Endothelial cell of umbilical vein (primary cell): ENCODE results near the gene COX6B1. TPM values are rescaled to one million over a fixed set of nuclear protein-coding genes. Genes with fewer than 3 reads are reported as not detected.

Experiments used
- BruUV-seq: library from RNA; stranded (reverse); fragments of 400-500 nt; replicated peaks from 2 replicates; lab custom pipeline; 2021; lab: Mats Ljungman, UMichigan
- CTCF ChIA-PET: fragments of 300-600, 350-600 bp; sonication (Branson Sonifier 250); formaldehyde crosslinking; loops from one replicate; lab custom pipeline; 2021; ENCODE audit warnings: antibody characterized with exemption, inconsistent platforms; lab: Charles Lee
- POLR2A ChIA-PET: fragments of 300-600, 350-600 bp; sonication (Branson Sonifier 250); formaldehyde crosslinking; loops from one replicate; lab custom pipeline; 2021; ENCODE audit warnings: antibody characterized with exemption, inconsistent platforms; lab: Charles Lee
- DNase-seq: peaks from one replicate; pipeline ENCODE4 v3.0.0-alpha.2; 2011; ENCODE audit warnings: low read depth, low spot score
- FAIRE-seq: peaks from 2 replicates; lab custom pipeline; 2011; peaks lifted over from hg19 to GRCh38; lab: Jason Lieb, UNC
- H2AFZ ChIP-seq: 2 replicates; pipeline ENCODE4 v1.6.0; 2012; ENCODE audit warnings: low read depth, low read length, control low read depth, inconsistent platforms
- H3K27ac ChIP-seq: 2 replicates; pipeline ENCODE4 v1.5.1; 2011; ENCODE audit warnings: low read depth, mild to moderate bottlenecking, control low read depth, low read length, moderate library complexity; ENCODE audit not compliant: insufficient read depth
- H3K27me3 ChIP-seq, 2 experiments: 2 replicates each; pipeline versions ENCODE4 v1.6.0 to v1.6.1; 2011; ENCODE audit warnings: low read length in 2 of 2, mixed read lengths in 1 of 2; ENCODE audit not compliant: control insufficient read depth in 2 of 2, insufficient read depth in 2 of 2
- H3K36me3 ChIP-seq, 2 experiments: 2 replicates in 1 of 2; 3 replicates in 1 of 2; pipeline ENCODE4 v1.5.1; 2011; ENCODE audit warnings: low read length in 2 of 2, mild to moderate bottlenecking in 1 of 2, moderate library complexity in 1 of 2; ENCODE audit not compliant: control insufficient read depth in 2 of 2, insufficient read depth in 2 of 2; ENCODE audit errors: extremely low read depth in 1 of 2
- H3K4me1 ChIP-seq: 3 replicates; pipeline ENCODE4 v1.5.1; 2011; ENCODE audit warnings: mild to moderate bottlenecking, low read length; ENCODE audit not compliant: control insufficient read depth, insufficient read depth; ENCODE audit errors: extremely low read depth
- H3K4me2 ChIP-seq: 2 replicates; pipeline ENCODE4 v1.6.1; 2011; ENCODE audit warnings: low read length, control low read depth, mixed read lengths; ENCODE audit not compliant: insufficient read depth
- H3K4me3 ChIP-seq, 3 experiments: fragments of 200-600 bp in 1 of 3; sonication (generic), shearing (Covaris generic) in 1 of 3; replicated peaks in 1 of 3; 2 replicates each; pipeline ENCODE4 v1.5.1; 2011 to 2016; ENCODE audit warnings: control low read depth in 3 of 3, low read length in 3 of 3, mild to moderate bottlenecking in 2 of 3, inconsistent platforms in 1 of 3, low read depth in 1 of 3, moderate library complexity in 1 of 3; ENCODE audit not compliant: insufficient read depth in 1 of 3
- H3K79me2 ChIP-seq: 2 replicates; pipeline ENCODE4 v1.6.0; 2012; ENCODE audit warnings: low read length, inconsistent platforms; ENCODE audit not compliant: control insufficient read depth, insufficient read depth
- H3K9ac ChIP-seq: replicated peaks from 2 replicates; pipeline ENCODE3; 2011; ENCODE audit warnings: low read length, control low read depth; ENCODE audit not compliant: insufficient read depth; ENCODE audit errors: extremely low read depth
- H3K9me1 ChIP-seq: replicated peaks from 3 replicates; pipeline ENCODE4 v1.6.0; 2011; ENCODE audit warnings: mild to moderate bottlenecking, low read length; ENCODE audit not compliant: control insufficient read depth, insufficient read depth; ENCODE audit errors: extremely low read depth
- H3K9me3 ChIP-seq: replicated peaks from 2 replicates; pipeline ENCODE4 v1.5.1; 2012; ENCODE audit warnings: low read length, inconsistent platforms; ENCODE audit not compliant: control insufficient read depth, insufficient read depth
- H4K20me1 ChIP-seq: replicated peaks from 2 replicates; pipeline ENCODE3; 2011; ENCODE audit warnings: mild to moderate bottlenecking, low read length; ENCODE audit not compliant: control insufficient read depth, insufficient read depth; ENCODE audit errors: extremely low read depth
- EZH2 ChIP-seq: IDR thresholded peaks from 2 replicates; pipeline ENCODE4 v1.6.1; 2012; ENCODE audit warnings: borderline replicate concordance, low read depth, mild to moderate bottlenecking, moderate library complexity, low read length, inconsistent platforms; ENCODE audit not compliant: severe bottlenecking
- GATA2 ChIP-seq: IDR thresholded peaks from 2 replicates; pipeline ENCODE4 v1.7.0; 2011; ENCODE audit warnings: low read depth, mild to moderate bottlenecking, moderate library complexity, mixed read lengths, low read length; ENCODE audit not compliant: insufficient read length, insufficient read depth
- MYC ChIP-seq: IDR thresholded peaks from one replicate; pipeline ENCODE4 v1.6.1; 2011; ENCODE audit warnings: mild to moderate bottlenecking, low read depth, low read length
- POLR2AphosphoS5 ChIP-seq: IDR thresholded peaks from 2 replicates; pipeline ENCODE4 v1.6.1; 2012; ENCODE audit warnings: low read depth, mild to moderate bottlenecking, control low read depth, low read length, moderate library complexity; ENCODE audit not compliant: insufficient read depth
- dilution Hi-C: fragments of 300-500 bp; cut with MboI; formaldehyde crosslinking; loops from one replicate; pipeline ENCODE4 v1.15.0; 2019; ENCODE audit warnings: low sequenced_read_pairs; ENCODE audit not compliant: extremely low pct_ligation_motif_present
- intact Hi-C: fragments of 100-400 bp; cut with micrococcal nuclease; formaldehyde crosslinking; loops from one replicate; pipeline ENCODE4 v1.10.0; 2022
- polyA plus RNA-seq, 4 experiments: library from polyadenylated mRNA; depleted of rRNA in 3 of 4; stranded (reverse) in 3 of 4; unstranded in 1 of 4; fragments of >200 nt; gene quantifications; 2 replicates each; pipeline versions ENCODE4 v1.2.1 to v1.2.3, GENCODE V29; 2011 to 2012; ENCODE audit warnings: missing spikeins in 1 of 4
- total RNA-seq: library from RNA; stranded (reverse); gene quantifications from 2 replicates; pipeline ENCODE4 v1.2.3, GENCODE V29; 2021
- TF ChIP-seq, protein P1 (sequence below): IDR thresholded peaks from 2 replicates; pipeline ENCODE4 v1.6.1; 2011; ENCODE audit not compliant: insufficient read depth, insufficient read length
- TF ChIP-seq, protein P2 (sequence below), 2 donors: IDR thresholded peaks; 1 replicate in 1 of 2; 2 replicates in 1 of 2; pipeline ENCODE4 v1.5.1; 2011; ENCODE audit warnings: low read length in 2 of 2, mild to moderate bottlenecking in 2 of 2, moderate library complexity in 2 of 2, control low read depth in 1 of 2, inconsistent platforms in 1 of 2, low read depth in 1 of 2; ENCODE audit not compliant: insufficient read depth in 1 of 2; ENCODE audit errors: extremely low read depth in 1 of 2

COX6B1 gene
- total and polyA plus RNA-seq, 2 donors (not counting 3 experiments of a cell fraction or from before 2014, with no cell fraction given), result 327 to 692 TPM

DNA sequence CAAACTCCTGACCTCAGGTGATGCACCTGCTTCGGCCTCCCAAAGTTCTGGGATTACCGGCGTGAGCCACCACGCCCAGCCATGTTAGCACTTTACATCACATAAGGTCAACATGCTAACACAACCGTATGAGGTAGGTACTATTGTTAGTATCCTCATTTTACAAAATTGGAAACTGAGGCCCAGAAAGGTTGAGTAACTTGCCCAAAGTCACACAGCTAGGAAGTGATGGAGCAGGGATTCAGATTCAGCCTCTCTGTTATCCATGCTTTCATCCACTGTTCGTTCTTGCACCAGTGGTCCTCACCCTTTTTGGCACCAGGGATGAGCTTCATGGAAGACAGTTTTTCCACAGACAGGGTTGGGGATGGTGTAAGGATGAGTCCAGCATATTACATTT, 8.6 kb downstream of the COX6B1 start:
- H3K9me3 ChIP-seq, result no peaks in the 10 kb centered on the region
- no peak overlapping the region for H3K4me2 ChIP-seq
- intact Hi-C loops (no loop called here), dilution Hi-C loops (no loop called here)
- no peaks in the 10 kb centered on the region for H3K4me1 ChIP-seq
- H3K27ac ChIP-seq, result no peak overlapping the region
- no peaks in the 10 kb centered on the region for H3K9me1 ChIP-seq
- no TSS peak for BruUV-seq
- no peaks in the 10 kb centered on the region for H4K20me1 ChIP-seq
- H3K9ac ChIP-seq, result no peak overlapping the region
- FAIRE-seq, result no peak
- no peak for DNase-seq
- H3K36me3 ChIP-seq, result peaks cover 9 to 19% of the 10 kb centered on the region in 2 experiments
- no peaks in the 10 kb centered on the region for H3K79me2 ChIP-seq
- no peak for TF ChIP-seq GATA2
- TF ChIP-seq, protein P1, sequence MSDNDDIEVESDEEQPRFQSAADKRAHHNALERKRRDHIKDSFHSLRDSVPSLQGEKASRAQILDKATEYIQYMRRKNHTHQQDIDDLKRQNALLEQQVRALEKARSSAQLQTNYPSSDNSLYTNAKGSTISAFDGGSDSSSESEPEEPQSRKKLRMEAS, result no peak
- TF ChIP-seq, protein P2, sequence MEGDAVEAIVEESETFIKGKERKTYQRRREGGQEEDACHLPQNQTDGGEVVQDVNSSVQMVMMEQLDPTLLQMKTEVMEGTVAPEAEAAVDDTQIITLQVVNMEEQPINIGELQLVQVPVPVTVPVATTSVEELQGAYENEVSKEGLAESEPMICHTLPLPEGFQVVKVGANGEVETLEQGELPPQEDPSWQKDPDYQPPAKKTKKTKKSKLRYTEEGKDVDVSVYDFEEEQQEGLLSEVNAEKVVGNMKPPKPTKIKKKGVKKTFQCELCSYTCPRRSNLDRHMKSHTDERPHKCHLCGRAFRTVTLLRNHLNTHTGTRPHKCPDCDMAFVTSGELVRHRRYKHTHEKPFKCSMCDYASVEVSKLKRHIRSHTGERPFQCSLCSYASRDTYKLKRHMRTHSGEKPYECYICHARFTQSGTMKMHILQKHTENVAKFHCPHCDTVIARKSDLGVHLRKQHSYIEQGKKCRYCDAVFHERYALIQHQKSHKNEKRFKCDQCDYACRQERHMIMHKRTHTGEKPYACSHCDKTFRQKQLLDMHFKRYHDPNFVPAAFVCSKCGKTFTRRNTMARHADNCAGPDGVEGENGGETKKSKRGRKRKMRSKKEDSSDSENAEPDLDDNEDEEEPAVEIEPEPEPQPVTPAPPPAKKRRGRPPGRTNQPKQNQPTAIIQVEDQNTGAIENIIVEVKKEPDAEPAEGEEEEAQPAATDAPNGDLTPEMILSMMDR (IDR thresholded peaks at IDR 0.05; ENCODE audit: extremely low read depth in 1 of 2, insufficient read depth in 1 of 2, low read depth in 1 of 2, low read length in 2 of 2), result no peak
- TF ChIP-seq POLR2AphosphoS5, result no peak
- TF ChIP-seq EZH2, result no peak
- no peak for TF ChIP-seq MYC
- no peak overlapping the region for H2AFZ ChIP-seq
- no peaks in the 10 kb centered on the region for H3K27me3 ChIP-seq
- ChIA-PET POLR2A (interaction anchor here (0.6 kb wide), 1 partner anchor 481 kb away, joined by 3 read pairs; no protein-coding TSS in a partner anchor), CTCF (interaction anchor here (1.5 kb wide), 1 partner anchor 8 kb away, joined by 4 read pairs; the partner anchor contains the start of gene COX6B1)
- no peak overlapping the region for H3K4me3 ChIP-seq
